ENCODE results near the gene SEMA3E.
A peak's percentile ranks its signal among the peaks of the same experiment; 100 is the strongest.

Gene SEMA3E

GRCh38 chr7:83366629-83367028 is 282.3 kb downstream of the SEMA3E start:
- DNase-seq (ENCODE audit: insufficient read length, low spot score) (no peak), FAIRE-seq (no peak)

GRCh38 chr7:83365746-83366145 is 283.2 kb downstream of the SEMA3E start:
- no peak for FAIRE-seq
- DNase-seq (ENCODE audit: insufficient read length, low spot score): no peak

- no peak for FAIRE-seq
- no peak for DNase-seq (ENCODE audit: insufficient read length, low spot score)
Observed at GRCh38 chr7:83362871-83363550, 285.9 kb downstream of the SEMA3E start.

GRCh38 chr7:83359108-83359507 is 289.8 kb downstream of the SEMA3E start:
- no peak for DNase-seq (ENCODE audit: insufficient read length, low spot score)
- FAIRE-seq: no peak

GRCh38 chr7:83355143-83355542 is 293.8 kb downstream of the SEMA3E start:
- FAIRE-seq (no peak), DNase-seq (ENCODE audit: insufficient read length, low spot score) (no peak)

GRCh38 chr7:83347945-83348444 is 300.9 kb downstream of the SEMA3E start:
- FAIRE-seq (no peak), DNase-seq (ENCODE audit: insufficient read length, low spot score) (peak; percentile 23)

- no peak for DNase-seq (ENCODE audit: insufficient read length, low spot score)
- FAIRE-seq: no peak
Observed at GRCh38 chr7:83339907-83340306, 309.0 kb downstream of the SEMA3E start.

- FAIRE-seq (no peak), DNase-seq (ENCODE audit: insufficient read length, low spot score) (no peak)
Observed at GRCh38 chr7:83338277-83338950, 310.5 kb downstream of the SEMA3E start.

- DNase-seq (ENCODE audit: insufficient read length, low spot score) (no peak), FAIRE-seq (no peak)
Observed at GRCh38 chr7:83337050-83337449, 311.9 kb downstream of the SEMA3E start.

GRCh38 chr7:83326223-83326622 is 322.7 kb downstream of the SEMA3E start:
- FAIRE-seq (no peak), DNase-seq (ENCODE audit: insufficient read length, low spot score) (no peak)

GRCh38 chr7:83325083-83325482 is 323.9 kb downstream of the SEMA3E start:
- FAIRE-seq (no peak), DNase-seq (ENCODE audit: insufficient read length, low spot score) (no peak)

- FAIRE-seq (no peak), DNase-seq (ENCODE audit: insufficient read length, low spot score) (no peak)
Observed at GRCh38 chr7:83324596-83324995, 324.3 kb downstream of the SEMA3E start.

GRCh38 chr7:83321011-83321410 is 327.9 kb downstream of the SEMA3E start:
- no peak for DNase-seq (ENCODE audit: insufficient read length, low spot score)
- no peak for FAIRE-seq

- no peak for FAIRE-seq
Observed at GRCh38 chr7:83313931-83314330, 335.0 kb downstream of the SEMA3E start.

More at GRCh38 chr7:83313931-83314330, 335.0 kb downstream of the SEMA3E start:
- no peak for DNase-seq (ENCODE audit: insufficient read length, low spot score)

Measured in HTR-8/SVneo (cell line).